ENCODE results near the gene KDM8.

GRCh38 chr16:27189335-27189972 is 13.9 kb upstream of the KDM8 start:
- TF ChIP-seq CTCF (IDR thresholded peaks at IDR 0.05; ENCODE audit: insufficient read depth, low read length, poor library complexity, severe bottlenecking) (no peak), EZH2phosphoT487 (conservative IDR thresholded peaks at IDR 0.05; ENCODE audit: low read length) (no peak)
